ENCODE results near the gene YBX1. TPM values are rescaled to one million over a fixed set of nuclear protein-coding genes. Genes with fewer than 3 reads are reported as not detected.

Gene YBX1
- 180 and 621 TPM in 2 replicates for total RNA-seq

DNA sequence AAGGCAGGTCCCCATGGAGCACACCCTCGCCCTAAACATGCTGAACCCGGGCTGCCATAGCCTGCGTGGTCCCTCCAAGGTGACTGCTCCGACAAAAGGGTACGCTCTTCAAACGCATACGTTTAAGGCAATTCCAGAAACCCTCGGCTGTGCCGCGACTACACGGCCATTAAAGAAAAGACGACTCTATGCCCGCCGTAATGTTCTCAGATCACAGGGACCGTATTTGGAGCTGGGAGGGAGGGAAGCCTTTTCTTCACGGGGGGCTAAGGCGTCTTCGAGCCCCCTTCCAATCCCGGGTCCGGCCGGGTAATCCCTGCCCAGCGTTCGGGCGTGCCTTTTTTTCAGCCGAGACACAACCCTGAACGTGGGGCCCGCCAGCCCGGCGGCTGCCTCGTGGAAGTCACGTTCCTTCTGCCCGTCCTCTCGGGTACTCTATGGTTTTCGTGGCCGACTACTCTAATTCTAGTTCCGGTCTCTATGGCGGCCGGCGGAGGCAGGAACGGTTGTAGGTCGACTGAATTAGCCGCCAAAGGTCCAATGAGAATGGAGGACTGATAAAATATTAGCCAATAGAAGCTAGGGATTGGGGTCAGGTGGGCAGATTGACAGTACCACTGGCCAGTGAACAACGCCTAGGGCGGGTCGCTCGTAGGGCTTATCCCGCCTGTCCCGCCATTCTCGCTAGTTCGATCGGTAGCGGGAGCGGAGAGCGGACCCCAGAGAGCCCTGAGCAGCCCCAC lies at the start of gene YBX1:
Gene YBX1, plus strand, starts transcription at position 678 of the 743 bp plus-strand sequence. CDS start 148 bp downstream, outside the sequence.

DNA sequence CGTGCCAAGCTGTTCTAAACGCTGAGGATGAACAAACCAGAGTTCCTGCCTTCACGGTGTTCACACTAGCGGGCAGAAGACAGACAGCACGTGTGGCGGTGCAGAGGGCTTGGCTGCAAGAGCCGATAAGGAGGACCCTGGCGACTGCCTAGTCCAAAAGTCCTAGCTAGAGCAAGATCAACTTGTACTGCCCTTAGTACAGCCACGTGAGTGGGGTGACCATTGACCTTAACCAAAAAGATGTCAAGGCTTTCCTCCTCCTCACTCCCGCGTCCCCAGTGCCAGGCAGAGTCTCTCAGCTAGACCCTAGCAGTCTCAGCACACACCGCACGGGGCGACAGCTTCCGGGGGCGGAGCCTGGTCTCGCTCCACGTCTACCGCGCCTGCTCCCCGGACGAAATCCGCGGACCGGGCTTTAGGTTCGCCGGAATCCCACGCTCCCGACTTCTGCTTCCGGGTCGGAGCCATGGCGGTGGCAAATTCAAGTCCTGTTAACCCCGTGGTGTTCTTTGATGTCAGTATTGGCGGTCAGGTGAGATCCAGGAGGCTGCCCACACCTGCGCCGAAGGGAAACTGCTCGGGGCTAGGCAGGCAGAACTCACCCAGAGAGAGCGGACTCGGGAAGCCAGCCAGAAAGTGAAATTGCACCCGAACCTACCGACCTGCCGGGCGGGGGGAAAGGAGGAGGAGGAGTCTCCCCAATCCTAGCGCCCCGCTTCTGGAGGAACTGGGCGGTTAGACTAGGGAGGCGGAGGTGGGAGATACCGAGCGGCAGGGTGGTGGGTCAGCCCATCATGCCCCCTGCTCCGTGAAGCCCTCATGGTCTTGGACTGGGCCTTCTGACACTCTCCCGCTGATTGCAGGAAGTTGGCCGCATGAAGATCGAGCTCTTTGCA lies 24.0 kb upstream of the YBX1 start, which contains the start of gene PPIH:
Gene PPIH, plus strand, starts transcription at position 443 of the 896 bp plus-strand sequence. Its CDS starts 24 bp downstream, at position 467.

DNA sequence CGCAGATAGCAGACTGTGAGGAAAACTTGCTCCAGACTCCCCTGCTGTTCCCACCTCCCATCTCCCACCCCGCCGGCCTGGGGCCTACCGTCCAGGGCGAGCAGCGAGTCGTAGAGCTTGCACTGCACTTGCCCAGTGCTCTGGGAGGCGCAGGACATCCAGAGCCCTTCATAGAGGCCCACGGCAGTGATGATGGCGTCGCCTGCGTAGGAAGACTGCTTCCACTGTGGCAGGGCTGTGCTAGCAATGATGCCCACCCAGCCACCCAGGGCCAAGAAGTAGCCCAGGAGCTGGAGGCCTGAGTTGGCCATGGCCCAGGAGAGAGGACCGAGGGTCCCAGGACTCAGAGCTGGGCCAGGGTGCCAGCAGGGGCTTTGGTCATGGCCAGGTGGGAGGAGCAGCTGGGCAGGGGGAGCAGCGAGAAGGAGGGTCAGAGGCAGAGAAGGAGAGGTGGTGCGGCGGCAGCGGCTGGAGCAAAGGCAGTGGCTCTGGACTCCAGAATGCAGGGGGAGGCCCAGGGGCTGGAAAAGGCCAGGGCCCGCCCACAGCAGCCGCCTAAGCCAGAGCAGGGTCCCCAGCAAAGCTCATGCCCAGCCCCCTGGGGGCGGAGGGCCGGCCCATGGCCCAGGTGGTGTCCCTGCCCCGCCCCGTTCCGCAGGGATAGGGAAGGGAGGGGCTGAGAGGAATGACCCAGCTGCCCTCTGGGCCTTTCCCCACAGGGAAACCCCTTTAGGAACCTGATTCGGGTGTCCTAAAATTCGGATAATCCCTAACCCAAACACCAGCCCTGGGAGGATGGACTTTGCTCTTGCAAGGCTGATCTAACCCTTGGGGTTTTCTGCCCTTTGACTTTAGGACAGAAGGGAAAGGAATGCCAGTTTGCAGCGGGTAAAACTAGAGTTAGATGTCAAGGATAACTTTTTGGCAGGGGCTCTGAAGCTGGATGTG lies 57.8 kb downstream of the YBX1 start, which contains the start of gene CLDN19:
Gene CLDN19, minus strand, starts transcription at position 484 of the 948 bp plus-strand sequence. Its CDS starts 173 bp downstream, at position 311.

Other genes with a start within 250 kb of the YBX1 start
- 1.8 and 6.3 TPM in 2 replicates for gene ZMYND12, start 226.4 kb upstream of the YBX1 start, total RNA-seq
- 68.7 and 75.6 TPM in 2 replicates for gene PPCS, start 225.9 kb upstream of the YBX1 start, total RNA-seq
- gene CCDC30, start 219.1 kb upstream of the YBX1 start, total RNA-seq = 0.33 and 2.4 TPM in 2 replicates
- gene PPIH, start 24.0 kb upstream of the YBX1 start, total RNA-seq = 13.0 and 15.8 TPM in 2 replicates
- not detected in 2 replicates for gene CLDN19, start 57.8 kb downstream of the YBX1 start, total RNA-seq
- gene P3H1, start 84.6 kb downstream of the YBX1 start, total RNA-seq = 101 and 159 TPM in 2 replicates
- gene C1orf50, start 84.8 kb downstream of the YBX1 start, total RNA-seq = 3.1 and 3.9 TPM in 2 replicates
- gene TMEM269, start 102.6 kb downstream of the YBX1 start, total RNA-seq = 0.22 TPM in 1 of 2 replicates, not detected in the other
- 22.1 and 34.9 TPM in 2 replicates for gene ERMAP, start 134.7 kb downstream of the YBX1 start, total RNA-seq
- gene SVBP, start 135.0 kb downstream of the YBX1 start, total RNA-seq = 12.9 and 31.4 TPM in 2 replicates
- gene ZNF691, start 164.2 kb downstream of the YBX1 start, total RNA-seq = 6.4 and 11.4 TPM in 2 replicates